ENCODE results near the gene TBC1D22A. TPM values are rescaled to one million over a fixed set of nuclear protein-coding genes. Genes with fewer than 3 reads are reported as not detected.

The TBC1D22A gene
- polyA plus RNA-seq, 1 donor (not counting 4 experiments of a cell fraction or from before 2014, with no cell fraction given) = 20.9 TPM

DNA sequence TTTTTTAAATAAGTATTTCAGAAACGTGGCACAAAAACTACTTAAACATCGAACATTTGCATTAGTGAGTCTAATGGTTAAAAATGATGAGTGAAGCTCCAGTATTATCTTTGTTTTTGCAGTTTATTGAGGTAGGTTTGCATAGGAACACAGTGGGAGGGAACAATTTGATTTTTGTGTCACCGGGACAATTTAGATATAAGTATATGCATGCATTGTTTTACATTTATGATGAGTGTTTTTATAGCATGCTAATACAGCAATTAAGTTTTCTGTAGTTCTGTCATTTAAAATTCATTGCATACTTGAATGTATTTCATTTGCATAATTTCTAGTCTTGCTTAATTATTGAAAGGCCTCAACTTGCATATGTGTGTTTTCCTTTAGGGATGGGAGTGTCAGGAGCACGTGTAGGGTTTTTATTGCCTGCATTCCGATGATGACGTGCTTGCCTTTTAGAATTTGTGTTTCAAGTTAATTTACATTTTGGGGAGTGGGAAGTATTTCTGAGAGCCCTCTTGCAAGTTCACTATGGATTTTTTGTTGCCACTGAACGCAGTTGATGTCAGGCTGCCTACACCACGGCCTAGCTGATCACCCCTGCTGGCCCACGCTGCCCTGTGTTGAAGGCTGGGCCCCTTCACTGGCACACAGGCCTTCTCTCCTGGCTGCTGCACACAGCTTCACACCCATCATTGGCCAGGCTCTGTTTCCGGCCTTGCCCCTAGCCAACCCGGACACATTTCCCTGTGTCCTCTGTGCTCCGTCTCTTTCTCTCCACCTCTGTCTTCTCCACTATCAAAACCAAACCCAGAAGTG lies 120.9 kb downstream of the TBC1D22A start:
- Histone ChIP-seq H3K27me3 (ENCODE audit: control insufficient read depth, extremely low read depth, insufficient read depth, low read length) (no peaks in the 10 kb centered on the region), H4K20me1 (ENCODE audit: control insufficient read depth, extremely low read depth, insufficient read depth, low read length) (no peaks in the 10 kb centered on the region), H3K79me2 (ENCODE audit: control insufficient read depth, insufficient read depth, low read length) (peaks cover 13% of the 10 kb centered on the region), H3K9me3 (ENCODE audit: control insufficient read depth, low read depth, low read length) (no peaks in the 10 kb centered on the region), H3K4me1 (ENCODE audit: control insufficient read depth, extremely low read depth, insufficient read depth, low read length) (peaks cover 4% of the 10 kb centered on the region), H3K4me3 (ENCODE audit: control insufficient read depth in 2 of 3, extremely low read depth in 1 of 3, insufficient read depth in 2 of 3, low read depth in 1 of 3, low read length in 3 of 3) (no peak overlapping the region), H3K9me1 (ENCODE audit: control insufficient read depth, extremely low read depth, insufficient read depth, low read length) (peaks cover 2% of the 10 kb centered on the region), H3K4me2 (ENCODE audit: control insufficient read depth, extremely low read depth, insufficient read depth, low read depth, low read length) (no peak overlapping the region), H3K36me3 (ENCODE audit: control insufficient read depth in 2 of 2, extremely low read depth in 1 of 2, insufficient read depth in 2 of 2, low read length in 2 of 2) (peaks cover 3 to 12% of the 10 kb centered on the region in 2 experiments), H3K27ac (ENCODE audit: control insufficient read depth, insufficient read depth, low read length) (no peak overlapping the region), H2AFZ (ENCODE audit: control insufficient read depth, low read length) (no peak overlapping the region), H3K9ac (ENCODE audit: control insufficient read depth, extremely low read depth, insufficient read depth, low read length) (no peak overlapping the region)
- dilution Hi-C loops (cut with MboI; ENCODE audit: extremely low pct_ligation_motif_present, low sequenced_read_pairs) = no loop called here
- DNase-seq (ENCODE audit: low read depth, low spot score) (no peak), FAIRE-seq (peak; percentile 20)
- TF ChIP-seq CTCF (optimal IDR thresholded peaks at IDR 0.05 in 1 of 3, IDR thresholded peaks at IDR 0.05 in 1 of 3, conservative IDR thresholded peaks at IDR 0.05 in 1 of 3; ENCODE audit: extremely low read depth in 1 of 3, insufficient read depth in 2 of 3, low read length in 3 of 3) (no peak), EZH2 (IDR thresholded peaks at IDR 0.05; ENCODE audit: low read length) (no peak)

DNA sequence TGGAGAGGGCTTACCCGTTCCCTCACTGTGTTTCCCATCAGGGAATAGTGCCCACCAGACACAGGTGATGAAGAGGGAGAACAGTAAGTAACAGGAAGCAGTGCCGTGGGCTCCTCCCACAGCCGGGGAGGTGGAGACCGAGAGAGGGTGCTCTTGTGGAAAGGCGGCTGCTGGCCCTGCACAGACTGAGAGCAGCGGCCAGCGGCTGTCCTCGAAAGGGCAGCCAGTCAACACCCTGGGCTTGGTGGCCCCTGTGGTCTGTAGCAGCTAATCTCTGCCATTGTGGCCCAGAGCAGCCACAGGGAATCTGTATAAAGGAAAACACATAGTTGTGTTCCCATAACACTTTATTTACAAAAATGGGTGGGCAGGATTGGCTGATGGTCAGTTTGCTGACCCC lies 121.9 kb downstream of the TBC1D22A start:
- dilution Hi-C loops (cut with MboI; ENCODE audit: extremely low pct_ligation_motif_present, low sequenced_read_pairs) = no loop called here
- DNase-seq (ENCODE audit: low read depth, low spot score) = no peak
- no peak overlapping the region for H2AFZ ChIP-seq (ENCODE audit: control insufficient read depth, low read length)
- no peaks in the 10 kb centered on the region for H4K20me1 ChIP-seq (ENCODE audit: control insufficient read depth, extremely low read depth, insufficient read depth, low read length)
- peaks cover 2% of the 10 kb centered on the region for H3K9me1 ChIP-seq (ENCODE audit: control insufficient read depth, extremely low read depth, insufficient read depth, low read length)
- no peak overlapping the region for H3K4me2 ChIP-seq (ENCODE audit: control insufficient read depth, extremely low read depth, insufficient read depth, low read depth, low read length)
- no peak overlapping the region for H3K4me3 ChIP-seq (ENCODE audit: control insufficient read depth in 2 of 3, extremely low read depth in 1 of 3, insufficient read depth in 2 of 3, low read depth in 1 of 3, low read length in 3 of 3)
- no peak overlapping the region for H3K9ac ChIP-seq (ENCODE audit: control insufficient read depth, extremely low read depth, insufficient read depth, low read length)
- H3K36me3 ChIP-seq (ENCODE audit: control insufficient read depth in 2 of 2, extremely low read depth in 1 of 2, insufficient read depth in 2 of 2, low read length in 2 of 2) = peaks cover 4 to 7% of the 10 kb centered on the region in 2 experiments
- peaks cover 15% of the 10 kb centered on the region for H3K79me2 ChIP-seq (ENCODE audit: control insufficient read depth, insufficient read depth, low read length)
- FAIRE-seq = no peak
- H3K9me3 ChIP-seq (ENCODE audit: control insufficient read depth, low read depth, low read length) = no peaks in the 10 kb centered on the region
- no peak overlapping the region for H3K27ac ChIP-seq (ENCODE audit: control insufficient read depth, insufficient read depth, low read length)
- no peak for TF ChIP-seq CTCF (optimal IDR thresholded peaks at IDR 0.05 in 1 of 3, IDR thresholded peaks at IDR 0.05 in 1 of 3, conservative IDR thresholded peaks at IDR 0.05 in 1 of 3; ENCODE audit: extremely low read depth in 1 of 3, insufficient read depth in 2 of 3, low read length in 3 of 3)
- no peak for TF ChIP-seq EZH2 (IDR thresholded peaks at IDR 0.05; ENCODE audit: low read length)
- H3K4me1 ChIP-seq (ENCODE audit: control insufficient read depth, extremely low read depth, insufficient read depth, low read length) = peaks cover 4% of the 10 kb centered on the region
- H3K27me3 ChIP-seq (ENCODE audit: control insufficient read depth, extremely low read depth, insufficient read depth, low read length) = no peaks in the 10 kb centered on the region

Measured in keratinocyte (primary cell).